ENCODE results near the gene TUBA8.
"Not testable (repeated sequence)": the region's sequence is repeated elsewhere in the genome, so short reads cannot be mapped to it uniquely, and the experiment has no call there.

Gene TUBA8

GRCh38 chr22:18077639-18078328 lies 32.8 kb upstream of the TUBA8 start, which contains the start of gene PEX26:
Gene PEX26 (plus strand): TSS chr22:18077990. CDS start chr22:18078377, 387 bp downstream.
- peak; percentile 94 for DNase-seq (ENCODE audit: low spot score)

GRCh38 chr22:18078329-18079041 lies 32.1 kb upstream of the TUBA8 start:
- no peak for DNase-seq (ENCODE audit: low spot score)

- DNase-seq (ENCODE audit: low spot score), result no peak
These were observed 30.8 kb upstream of the TUBA8 start for GRCh38 chr22:18079706-18080233.

- DNase-seq (ENCODE audit: low spot score), result no peak
These were observed 29.2 kb upstream of the TUBA8 start for GRCh38 chr22:18081416-18081815.

- no peak for DNase-seq (ENCODE audit: low spot score)
These were observed 28.1 kb upstream of the TUBA8 start for GRCh38 chr22:18082467-18082866.

- DNase-seq (ENCODE audit: low spot score), result no peak
These were observed 27.2 kb upstream of the TUBA8 start for GRCh38 chr22:18083406-18083805.

GRCh38 chr22:18085188-18085587 lies 25.4 kb upstream of the TUBA8 start:
- DNase-seq (ENCODE audit: low spot score), result no peak

- DNase-seq (ENCODE audit: low spot score), result no peak
These were observed 23.2 kb upstream of the TUBA8 start for GRCh38 chr22:18087350-18087855.

GRCh38 chr22:18088825-18089568 lies 21.6 kb upstream of the TUBA8 start:
- DNase-seq (ENCODE audit: low spot score), result no peak

GRCh38 chr22:18090286-18090685 lies 20.3 kb upstream of the TUBA8 start:
- no peak for DNase-seq (ENCODE audit: low spot score)

GRCh38 chr22:18091478-18091877 lies 19.1 kb upstream of the TUBA8 start:
- no peak for DNase-seq (ENCODE audit: low spot score)

- no peak for DNase-seq (ENCODE audit: low spot score)
These were observed 18.6 kb upstream of the TUBA8 start for GRCh38 chr22:18091916-18092526.

- DNase-seq (ENCODE audit: low spot score), result no peak
These were observed 16.9 kb upstream of the TUBA8 start for GRCh38 chr22:18093661-18094060.

GRCh38 chr22:18095101-18095805 lies 15.4 kb upstream of the TUBA8 start:
- DNase-seq (ENCODE audit: low spot score), result no peak

GRCh38 chr22:18096823-18097222 lies 13.8 kb upstream of the TUBA8 start:
- no peak for DNase-seq (ENCODE audit: low spot score)

- no peak for DNase-seq (ENCODE audit: low spot score)
These were observed 9.8 kb upstream of the TUBA8 start for GRCh38 chr22:18100781-18101180.

GRCh38 chr22:18101536-18101935 lies 9.1 kb upstream of the TUBA8 start:
- no peak for DNase-seq (ENCODE audit: low spot score)

GRCh38 chr22:18103527-18104269 lies 6.9 kb upstream of the TUBA8 start:
- no peak for DNase-seq (ENCODE audit: low spot score)

- no peak for DNase-seq (ENCODE audit: low spot score)
These were observed 6.0 kb upstream of the TUBA8 start for GRCh38 chr22:18104566-18104965.

GRCh38 chr22:18105981-18106380 lies 4.6 kb upstream of the TUBA8 start:
- DNase-seq (ENCODE audit: low spot score), result not testable (repeated sequence)
